ENCODE results near the gene ADK. TPM values are rescaled to one million over a fixed set of nuclear protein-coding genes. Genes with fewer than 3 reads are reported as not detected.

ADK gene
- total RNA-seq, 1 experiment from 2014 or later, result 26.8 TPM

GRCh38 chr10:74529205-74529604, 378.2 kb downstream of the ADK start:
- H3K56ac ChIP-seq (ENCODE audit: insufficient read length, low read depth, low read length), result no peak overlapping the region
- no peak overlapping the region for H3K4ac ChIP-seq (ENCODE audit: low read depth, low read length)
- H3K23ac ChIP-seq (ENCODE audit: insufficient read length, low read depth, low read length), result no peak overlapping the region
- H3K14ac ChIP-seq (ENCODE audit: insufficient read depth, low read length), result no peak overlapping the region
- H3K27ac Mint-ChIP-seq, result no peak overlapping the region
- no peak overlapping the region for H3K4me3 Mint-ChIP-seq
- no peak overlapping the region for H3K9ac ChIP-seq (ENCODE audit: extremely low read depth, insufficient read length, low read length)
- H3K9me3 Mint-ChIP-seq, result no peaks in the 10 kb centered on the region
- H3K23me2 ChIP-seq (ENCODE audit: insufficient read length, low read depth, low read length, poor library complexity, severe bottlenecking), result no peaks in the 10 kb centered on the region
- no peak overlapping the region for H3T11ph ChIP-seq (ENCODE audit: low read length)
- no peak overlapping the region for H4K91ac ChIP-seq (ENCODE audit: insufficient read length, low read depth, low read length)
- H3K79me2 ChIP-seq (ENCODE audit: insufficient read depth, low read length), result no peaks in the 10 kb centered on the region
- no peak overlapping the region for H2AK5ac ChIP-seq (ENCODE audit: insufficient read length, low read length)
- H2BK20ac ChIP-seq (ENCODE audit: low read depth, low read length, poor library complexity, severe bottlenecking), result no peak overlapping the region
- no peak for TF ChIP-seq CTCF (conservative IDR thresholded peaks at IDR 0.05)
- no peak for DNase-seq
- H2BK5ac ChIP-seq (ENCODE audit: insufficient read length, low read length), result no peak overlapping the region
- H3K9me3 ChIP-seq (ENCODE audit: control insufficient read depth, low read depth, low read length), result no peaks in the 10 kb centered on the region
- no peak overlapping the region for H3K4me2 ChIP-seq (ENCODE audit: insufficient read depth, insufficient read length, low read length)
- no peak overlapping the region for H2BK120ac ChIP-seq (ENCODE audit: low read depth, low read length, poor library complexity, severe bottlenecking)
- no peaks in the 10 kb centered on the region for H3K36me3 Mint-ChIP-seq (ENCODE audit: insufficient read depth in 1 of 3, low read depth in 3 of 3)
- H4K5ac ChIP-seq (ENCODE audit: insufficient read length, low read depth, low read length), result no peak overlapping the region
- H3K18ac ChIP-seq (ENCODE audit: insufficient read length, low read depth, low read length), result no peak overlapping the region
- WGBS (ENCODE audit: extremely low coverage, insufficient read length, low lambda C conversion rate), result no CpG with 5 or more reads among the region's 1 CpG
- H3K4me1 ChIP-seq (ENCODE audit: insufficient read depth, low read length), result no peaks in the 10 kb centered on the region
- H3K27ac ChIP-seq (ENCODE audit: insufficient read length, low read depth, low read length), result no peak overlapping the region
- H2BK12ac ChIP-seq (ENCODE audit: insufficient read length, low read depth, low read length), result no peak overlapping the region
- no peaks in the 10 kb centered on the region for H3K27me3 Mint-ChIP-seq (ENCODE audit: low read depth)
- H4K20me1 ChIP-seq (ENCODE audit: control insufficient read depth, insufficient read depth, insufficient read length), result no peaks in the 10 kb centered on the region
- H3K27me3 ChIP-seq (ENCODE audit: insufficient read depth, low read length), result no peaks in the 10 kb centered on the region
- no peaks in the 10 kb centered on the region for H3K79me1 ChIP-seq (ENCODE audit: insufficient read depth, low read depth, low read length, poor library complexity, severe bottlenecking)
- no peak overlapping the region for H2AFZ ChIP-seq (ENCODE audit: low read length)
- H3K4me1 Mint-ChIP-seq, result peaks cover 3 to 10% of the 10 kb centered on the region in 2 experiments; a peak in 3 of 4 replicates
- H4K8ac ChIP-seq (replicated peaks; ENCODE audit: insufficient read length, low read depth, low read length), result no peak overlapping the region
- H2BK15ac ChIP-seq (ENCODE audit: low read depth, low read length), result no peak overlapping the region
